GM12865 (cell line): Measurements from ENCODE around the gene MUCL3.
"Not testable (repeated sequence)": the region's sequence is repeated elsewhere in the genome, so short reads cannot be mapped to it uniquely, and the experiment has no call there.

ENCODE experiments used
- DNase-seq: peaks from one replicate; pipeline ENCODE4 v3.0.0; 2010; ENCODE audit warnings: low read depth
- H3K4me3 ChIP-seq: 2 replicates; pipeline ENCODE4 v1.5.1; 2011; ENCODE audit warnings: mild to moderate bottlenecking, low read depth, low read length, control low read depth
- TF ChIP-seq, protein P1 (sequence below): IDR thresholded peaks from 2 replicates; pipeline ENCODE4 v1.5.1; 2011; ENCODE audit warnings: low read length, control low read depth, low read depth, inconsistent platforms; ENCODE audit not compliant: insufficient read depth; ENCODE audit errors: missing control alignments

Gene MUCL3

DNA sequence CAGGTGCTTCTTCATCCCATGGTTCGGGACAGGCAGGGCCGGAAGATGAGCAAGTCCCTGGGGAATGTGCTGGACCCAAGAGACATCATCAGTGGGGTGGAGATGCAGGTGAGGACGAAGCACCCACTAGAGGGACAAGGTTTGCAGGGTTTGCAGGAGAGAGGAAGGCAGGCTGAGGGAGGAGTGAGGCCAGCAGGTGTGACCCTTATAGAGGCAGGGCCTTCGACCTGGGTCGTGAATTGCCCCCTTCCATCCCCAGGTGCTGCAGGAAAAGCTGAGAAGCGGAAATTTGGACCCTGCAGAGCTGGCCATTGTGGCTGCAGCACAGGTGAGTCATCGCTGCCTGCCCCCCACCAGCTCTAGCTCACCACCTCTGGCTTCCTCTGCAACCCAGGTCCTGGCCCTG is 18.3 kb upstream of the MUCL3 start:
- H3K4me3 ChIP-seq: no peak overlapping the region
- TF ChIP-seq, protein P1, sequence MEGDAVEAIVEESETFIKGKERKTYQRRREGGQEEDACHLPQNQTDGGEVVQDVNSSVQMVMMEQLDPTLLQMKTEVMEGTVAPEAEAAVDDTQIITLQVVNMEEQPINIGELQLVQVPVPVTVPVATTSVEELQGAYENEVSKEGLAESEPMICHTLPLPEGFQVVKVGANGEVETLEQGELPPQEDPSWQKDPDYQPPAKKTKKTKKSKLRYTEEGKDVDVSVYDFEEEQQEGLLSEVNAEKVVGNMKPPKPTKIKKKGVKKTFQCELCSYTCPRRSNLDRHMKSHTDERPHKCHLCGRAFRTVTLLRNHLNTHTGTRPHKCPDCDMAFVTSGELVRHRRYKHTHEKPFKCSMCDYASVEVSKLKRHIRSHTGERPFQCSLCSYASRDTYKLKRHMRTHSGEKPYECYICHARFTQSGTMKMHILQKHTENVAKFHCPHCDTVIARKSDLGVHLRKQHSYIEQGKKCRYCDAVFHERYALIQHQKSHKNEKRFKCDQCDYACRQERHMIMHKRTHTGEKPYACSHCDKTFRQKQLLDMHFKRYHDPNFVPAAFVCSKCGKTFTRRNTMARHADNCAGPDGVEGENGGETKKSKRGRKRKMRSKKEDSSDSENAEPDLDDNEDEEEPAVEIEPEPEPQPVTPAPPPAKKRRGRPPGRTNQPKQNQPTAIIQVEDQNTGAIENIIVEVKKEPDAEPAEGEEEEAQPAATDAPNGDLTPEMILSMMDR: no peak
- no peak for DNase-seq

DNA sequence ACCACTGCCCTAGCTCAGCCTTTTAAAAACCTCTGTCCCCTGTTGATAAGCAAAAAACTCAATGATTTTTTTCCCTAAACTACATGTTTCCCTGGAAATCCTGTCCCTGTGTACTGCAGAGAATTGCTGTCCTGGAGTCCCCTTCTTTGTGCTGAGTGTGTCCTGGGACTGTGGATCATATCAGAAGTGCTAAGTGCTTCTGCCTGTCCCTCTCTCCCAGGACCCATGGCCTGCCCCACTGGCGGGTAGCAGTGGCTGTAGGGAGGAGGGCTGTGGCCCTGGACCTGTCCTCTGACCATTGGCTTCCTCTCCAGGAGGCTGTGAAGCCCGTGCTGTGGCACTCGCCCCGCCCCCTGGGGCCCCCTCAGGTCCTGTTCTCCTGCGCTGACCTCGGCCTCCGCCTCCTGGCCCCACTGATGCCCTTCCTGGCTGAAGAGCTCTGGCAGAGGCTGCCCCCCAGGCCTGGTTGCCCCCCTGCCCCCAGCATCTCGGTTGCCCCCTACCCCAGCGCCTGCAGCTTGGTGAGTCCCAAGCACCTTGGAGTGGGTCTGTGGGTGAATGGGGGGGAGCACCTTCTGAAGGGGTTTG is 16.6 kb upstream of the MUCL3 start:
- H3K4me3 ChIP-seq, DNase-seq: not testable (repeated sequence)

DNA sequence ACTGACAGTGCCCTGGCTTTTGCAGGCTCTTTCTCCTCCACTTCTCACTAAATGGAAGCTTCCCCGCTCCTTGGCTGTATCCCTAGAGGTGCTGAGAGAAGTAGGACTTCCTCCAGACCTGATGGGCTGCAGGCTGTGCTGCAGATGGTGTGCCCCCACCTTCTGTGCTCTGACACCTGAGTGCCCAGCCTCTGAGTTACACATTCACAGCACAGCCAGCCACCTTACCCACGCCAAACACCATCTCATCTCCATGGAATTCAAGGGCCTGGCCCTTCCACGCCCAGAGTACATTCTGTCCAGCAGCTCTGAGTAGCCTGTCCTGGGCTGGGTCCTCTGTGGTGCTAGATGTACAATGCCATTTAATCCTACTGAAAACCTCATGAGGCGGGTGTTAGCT is 14.1 kb upstream of the MUCL3 start:
- TF ChIP-seq, protein P1: no peak
- DNase-seq: no peak
- H3K4me3 ChIP-seq: no peak overlapping the region

DNA sequence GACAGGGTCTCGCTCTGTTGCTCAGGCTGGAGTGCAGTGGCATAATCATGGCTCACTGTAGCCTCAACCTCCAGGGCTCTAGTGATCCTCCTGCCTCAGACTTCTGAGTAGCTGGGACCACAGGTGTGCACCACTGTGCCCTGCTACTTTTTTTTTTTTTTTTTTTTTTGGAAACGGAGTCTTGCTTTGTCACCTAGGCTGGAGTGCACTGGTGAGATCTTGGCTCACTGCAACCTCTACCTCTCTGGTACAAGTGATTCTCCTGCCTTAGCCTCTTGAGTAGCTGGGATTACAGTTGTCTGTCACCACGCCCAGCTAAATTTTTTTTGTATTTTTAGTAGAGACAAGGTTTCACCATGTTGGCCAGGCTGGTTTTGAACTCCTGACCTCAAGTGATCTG is 13.7 kb upstream of the MUCL3 start:
- DNase-seq, H3K4me3 ChIP-seq: not testable (repeated sequence)

DNA sequence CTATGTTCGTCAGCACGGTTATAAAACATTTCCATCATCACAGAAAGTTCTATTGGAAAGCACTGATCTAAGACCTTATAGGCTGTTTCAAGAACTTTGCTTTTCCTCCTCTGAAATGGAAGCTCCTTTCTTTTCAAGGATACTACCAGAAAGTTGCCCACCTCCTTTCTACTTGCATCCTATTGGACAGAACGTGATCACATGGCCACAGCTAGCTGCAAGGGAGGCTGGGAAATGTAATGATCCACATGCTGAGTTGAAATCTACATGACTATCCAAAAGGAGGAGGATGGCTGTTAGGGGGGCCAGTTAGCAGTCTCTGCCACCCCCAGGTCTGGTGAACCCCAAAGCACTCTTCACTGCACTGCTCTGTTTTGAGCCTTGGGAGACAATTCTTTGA is 12.1 kb upstream of the MUCL3 start:
- no peak overlapping the region for H3K4me3 ChIP-seq
- TF ChIP-seq, protein P1: no peak
- DNase-seq: no peak

DNA sequence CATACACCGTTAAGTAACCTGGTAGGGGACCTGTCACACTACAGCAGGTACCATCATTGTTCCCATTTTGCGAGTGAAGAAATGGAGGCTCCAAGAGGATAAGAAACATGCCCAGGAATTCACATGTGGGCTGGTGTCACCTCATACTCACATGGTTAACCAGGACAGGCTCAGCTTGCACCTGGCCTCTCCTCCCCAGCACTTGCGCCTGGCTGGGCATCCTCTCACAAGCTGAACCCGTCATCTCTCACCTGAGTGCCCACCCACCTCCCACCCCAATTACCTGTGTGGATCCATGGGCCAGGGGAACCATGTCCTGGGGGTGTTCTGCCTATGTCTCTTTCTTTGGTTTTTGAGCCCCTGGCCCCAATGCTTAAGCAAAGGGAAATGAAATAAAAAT is 10.3 kb upstream of the MUCL3 start:
- no peak overlapping the region for H3K4me3 ChIP-seq
- TF ChIP-seq, protein P1: no peak
- no peak for DNase-seq

DNA sequence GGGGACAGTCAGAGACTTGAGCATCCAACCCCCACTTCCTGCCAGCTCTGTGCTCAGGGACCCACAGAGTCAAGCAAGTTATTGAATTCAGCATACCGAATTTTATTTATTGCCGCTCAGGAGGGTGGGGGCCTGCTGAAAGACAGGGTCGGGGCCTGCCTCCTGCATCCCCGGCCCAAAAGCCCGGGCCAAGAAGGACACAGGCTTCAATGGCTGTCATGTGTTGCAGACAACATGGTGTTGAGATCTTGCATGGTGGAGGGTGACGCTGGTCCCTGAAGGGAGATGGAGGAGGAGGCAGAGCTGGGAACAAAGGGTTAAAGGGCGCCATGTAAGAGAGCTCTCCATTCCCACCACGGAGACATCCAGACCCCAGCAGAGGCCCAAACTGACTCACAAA is 9.5 kb upstream of the MUCL3 start:
- no peak overlapping the region for H3K4me3 ChIP-seq
- TF ChIP-seq, protein P1: no peak
- DNase-seq: no peak

DNA sequence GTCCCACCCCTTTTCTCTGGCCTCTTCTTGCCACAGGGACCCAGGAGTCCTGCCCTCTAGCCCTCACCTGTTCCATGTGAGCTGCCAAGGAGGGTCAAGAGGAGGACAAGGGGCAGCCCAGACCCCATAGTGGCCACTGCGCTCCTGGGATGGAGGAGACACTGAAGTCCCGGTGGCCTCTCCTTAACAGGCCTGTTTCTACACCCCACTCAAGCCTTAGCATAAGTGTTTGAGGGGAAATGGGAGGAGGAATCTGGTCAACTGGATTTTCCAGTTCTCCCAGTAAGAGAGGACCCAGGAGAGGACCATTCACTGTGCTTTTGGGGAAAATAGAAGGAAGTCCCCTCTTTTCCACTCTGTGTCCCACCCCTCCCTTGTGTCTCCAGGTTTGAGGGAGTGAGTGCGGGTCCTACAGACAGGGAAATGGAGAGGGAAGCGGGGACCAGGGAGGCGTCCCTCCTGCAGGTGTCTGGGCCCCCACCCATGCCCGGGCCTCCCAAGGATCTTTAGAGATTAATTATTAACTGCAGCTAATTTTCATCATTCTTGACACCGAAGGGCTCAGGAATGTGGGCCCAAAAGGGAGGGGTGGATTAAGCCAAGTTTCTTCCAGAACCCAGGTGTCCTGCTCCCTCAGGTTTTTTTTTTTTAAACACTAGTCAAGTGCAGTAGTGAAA is 8.7 kb upstream of the MUCL3 start, which contains the start of gene SFTA2:
SFTA2 (minus strand) TSS at position 202 of the 677 bp plus-strand sequence; CDS start at position 128, 74 bp downstream.
- TF ChIP-seq, protein P1: no peak
- no peak within 1 kb of the TSS for H3K4me3 ChIP-seq
- DNase-seq: no peak
